ENCODE data around the gene RASSF5. TPM values are rescaled to one million over a fixed set of nuclear protein-coding genes. Genes with fewer than 3 reads are reported as not detected.

The RASSF5 gene
- total RNA-seq, 4 donors from 2014 or later = 0.77 to 5.3 (median 3.2) TPM

DNA sequence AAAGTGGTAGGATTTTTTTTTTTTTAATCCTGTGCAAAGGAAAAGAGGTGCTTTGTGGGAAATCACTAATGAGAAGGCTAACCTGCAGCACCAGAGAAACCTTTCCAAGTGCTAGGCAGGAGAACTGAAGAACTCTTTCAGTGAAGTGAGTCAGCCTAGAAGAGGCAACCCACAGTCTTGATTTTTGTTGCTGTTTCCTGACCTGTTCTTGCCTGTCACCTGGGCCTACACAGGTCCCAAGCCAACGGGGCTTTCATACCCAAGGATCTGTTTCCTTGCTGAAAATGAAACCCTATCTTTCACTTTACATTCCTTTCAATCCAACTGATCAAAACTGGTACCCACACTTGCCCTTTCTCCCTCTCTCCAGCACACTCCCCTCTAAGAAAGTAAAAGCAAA, 44.2 kb upstream of the RASSF5 start:
- intact Hi-C loops (cut with DNase I; ENCODE audit: low total_unique reads) = no loop called here
- no peaks in the 10 kb centered on the region for H3K4me1 ChIP-seq
- no peak overlapping the region for H3K4me3 ChIP-seq
- H3K36me3 ChIP-seq = no peaks in the 10 kb centered on the region
- no peak overlapping the region for H3K27ac ChIP-seq
- H3K27me3 ChIP-seq = no peaks in the 10 kb centered on the region
- no peak for DNase-seq
- H3K9me3 ChIP-seq = no peaks in the 10 kb centered on the region
- TF ChIP-seq, protein P1, sequence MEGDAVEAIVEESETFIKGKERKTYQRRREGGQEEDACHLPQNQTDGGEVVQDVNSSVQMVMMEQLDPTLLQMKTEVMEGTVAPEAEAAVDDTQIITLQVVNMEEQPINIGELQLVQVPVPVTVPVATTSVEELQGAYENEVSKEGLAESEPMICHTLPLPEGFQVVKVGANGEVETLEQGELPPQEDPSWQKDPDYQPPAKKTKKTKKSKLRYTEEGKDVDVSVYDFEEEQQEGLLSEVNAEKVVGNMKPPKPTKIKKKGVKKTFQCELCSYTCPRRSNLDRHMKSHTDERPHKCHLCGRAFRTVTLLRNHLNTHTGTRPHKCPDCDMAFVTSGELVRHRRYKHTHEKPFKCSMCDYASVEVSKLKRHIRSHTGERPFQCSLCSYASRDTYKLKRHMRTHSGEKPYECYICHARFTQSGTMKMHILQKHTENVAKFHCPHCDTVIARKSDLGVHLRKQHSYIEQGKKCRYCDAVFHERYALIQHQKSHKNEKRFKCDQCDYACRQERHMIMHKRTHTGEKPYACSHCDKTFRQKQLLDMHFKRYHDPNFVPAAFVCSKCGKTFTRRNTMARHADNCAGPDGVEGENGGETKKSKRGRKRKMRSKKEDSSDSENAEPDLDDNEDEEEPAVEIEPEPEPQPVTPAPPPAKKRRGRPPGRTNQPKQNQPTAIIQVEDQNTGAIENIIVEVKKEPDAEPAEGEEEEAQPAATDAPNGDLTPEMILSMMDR (IDR thresholded peaks at IDR 0.05) = no peak
- TF ChIP-seq POLR2A (IDR thresholded peaks at IDR 0.05) = no peak

DNA sequence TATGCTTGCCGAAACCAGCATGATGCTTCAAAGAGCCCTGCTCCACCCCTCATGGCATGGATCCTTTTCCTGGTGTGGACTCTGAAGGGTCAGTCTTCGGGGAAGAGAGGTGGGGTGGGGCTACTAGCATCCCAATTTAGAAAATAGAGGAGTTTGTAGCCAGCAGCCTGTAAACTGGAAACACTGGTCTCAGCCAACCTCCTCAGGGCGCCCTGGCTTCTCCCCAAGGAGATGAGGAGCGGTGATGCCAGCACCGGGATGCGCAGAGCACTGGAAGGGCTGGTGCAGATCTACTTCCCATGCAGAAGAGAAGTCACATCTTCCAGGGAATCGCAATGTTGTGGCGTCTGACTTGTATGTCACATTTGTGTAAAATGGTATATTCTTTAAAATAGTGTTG, 43.4 kb upstream of the RASSF5 start:
- TF ChIP-seq, protein P1 (IDR thresholded peaks at IDR 0.05) = no peak
- no peak for TF ChIP-seq POLR2A (IDR thresholded peaks at IDR 0.05)
- DNase-seq = no peak
- H3K4me3 ChIP-seq = no peak overlapping the region
- intact Hi-C loops (cut with DNase I; ENCODE audit: low total_unique reads) = no loop called here
- H3K27ac ChIP-seq = no peak overlapping the region
- H3K9me3 ChIP-seq = no peaks in the 10 kb centered on the region
- H3K4me1 ChIP-seq = no peaks in the 10 kb centered on the region
- no peaks in the 10 kb centered on the region for H3K36me3 ChIP-seq
- no peaks in the 10 kb centered on the region for H3K27me3 ChIP-seq

DNA sequence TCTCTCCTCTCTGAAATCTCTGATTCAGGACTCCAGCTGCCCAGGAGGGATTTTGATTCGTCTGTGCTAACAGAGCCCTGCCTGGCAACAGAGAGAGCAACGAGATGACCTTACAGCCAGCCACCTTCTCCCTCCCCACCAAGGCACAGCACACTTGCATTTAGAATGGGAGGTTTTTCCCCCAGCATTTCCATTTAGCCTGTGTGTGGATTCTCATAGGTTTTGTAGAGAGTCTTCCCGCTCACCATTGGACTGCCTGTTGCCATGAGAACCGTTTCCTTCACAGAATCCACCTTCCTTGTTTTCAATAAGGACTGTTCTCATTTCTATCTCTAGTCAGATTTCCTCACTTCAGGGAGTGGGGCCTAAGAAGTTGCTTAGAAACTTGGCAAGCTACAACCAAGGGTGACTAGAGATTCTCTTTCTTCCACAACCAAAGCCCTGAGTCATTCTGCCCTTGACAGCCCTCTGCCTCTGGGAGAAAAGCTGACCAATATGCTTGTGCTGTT, 42.8 kb upstream of the RASSF5 start:
- no peaks in the 10 kb centered on the region for H3K36me3 ChIP-seq
- H3K4me1 ChIP-seq = no peaks in the 10 kb centered on the region
- TF ChIP-seq, protein P1 (IDR thresholded peaks at IDR 0.05) = no peak
- TF ChIP-seq POLR2A (IDR thresholded peaks at IDR 0.05) = no peak
- no peak for DNase-seq
- no peak overlapping the region for H3K4me3 ChIP-seq
- no peak overlapping the region for H3K27ac ChIP-seq
- intact Hi-C loops (cut with DNase I; ENCODE audit: low total_unique reads) = no loop called here
- no peaks in the 10 kb centered on the region for H3K9me3 ChIP-seq
- no peaks in the 10 kb centered on the region for H3K27me3 ChIP-seq

DNA sequence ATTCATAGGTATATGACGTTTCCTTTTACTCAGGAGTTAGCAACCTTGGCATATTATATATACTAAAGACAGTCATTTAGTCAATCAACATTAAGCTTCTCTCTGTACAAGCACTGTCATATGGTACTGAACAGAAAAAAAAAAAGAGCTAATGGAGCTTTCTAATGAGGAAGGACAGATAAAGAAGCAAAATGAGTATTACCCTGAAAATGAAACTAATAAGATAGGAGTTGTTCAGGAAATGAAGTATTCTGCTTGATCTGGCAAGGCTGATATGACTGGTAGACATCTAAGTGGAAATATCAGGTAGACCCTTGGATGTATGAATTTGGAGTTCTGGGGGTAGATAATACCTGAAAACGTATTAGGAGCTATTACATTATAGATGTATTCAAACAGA, 41.4 kb upstream of the RASSF5 start:
- intact Hi-C loops (cut with DNase I; ENCODE audit: low total_unique reads) = no loop called here

DNA sequence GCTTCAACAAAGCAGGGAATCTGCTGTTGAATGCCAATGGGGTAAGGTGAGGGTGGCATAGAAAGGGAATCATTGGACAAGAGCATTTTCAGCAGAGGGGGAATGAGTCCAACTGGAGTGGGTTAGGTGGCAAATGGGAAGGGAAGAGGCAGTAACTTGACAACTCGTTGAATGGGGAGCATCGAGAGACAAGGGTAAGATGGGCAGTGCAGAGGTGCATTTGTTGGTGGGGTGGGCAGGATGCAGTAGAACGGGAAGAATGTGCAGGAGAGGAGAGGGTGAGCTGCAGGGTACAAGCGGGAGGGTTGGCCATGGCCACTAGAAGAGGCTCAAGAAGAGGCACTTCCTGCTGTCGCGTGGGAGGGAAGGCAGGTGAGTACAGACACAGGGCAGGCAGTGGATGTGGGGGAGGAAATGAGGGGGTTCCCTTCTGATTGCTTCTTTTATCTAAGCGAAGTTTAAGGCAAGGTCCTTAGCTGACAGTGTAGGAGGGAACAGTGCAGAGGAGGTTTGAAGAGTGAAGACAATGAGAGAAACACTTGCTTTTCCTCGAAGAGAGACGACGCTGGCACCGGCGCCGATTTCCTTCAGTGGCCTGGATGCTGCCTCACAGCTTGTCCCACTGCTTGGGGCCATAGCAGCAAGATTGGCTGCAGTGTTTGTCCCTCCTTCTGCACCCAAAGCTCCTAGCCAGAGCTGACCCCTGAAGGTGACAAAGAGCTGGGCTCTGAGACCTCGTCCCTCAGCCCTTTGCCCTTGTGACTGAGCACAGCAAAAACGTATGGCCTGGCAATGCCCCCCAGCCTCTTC, 40.3 kb upstream of the RASSF5 start:
- intact Hi-C loops (cut with DNase I; ENCODE audit: low total_unique reads) = no loop called here
- no peak overlapping the region for H3K27ac ChIP-seq
- no peak for TF ChIP-seq POLR2A (IDR thresholded peaks at IDR 0.05)
- TF ChIP-seq, protein P1 (IDR thresholded peaks at IDR 0.05) = no peak
- no peaks in the 10 kb centered on the region for H3K36me3 ChIP-seq
- H3K9me3 ChIP-seq = no peaks in the 10 kb centered on the region
- no peaks in the 10 kb centered on the region for H3K27me3 ChIP-seq
- no peak overlapping the region for H3K4me3 ChIP-seq
- peaks cover 0 to 8% of the 10 kb centered on the region in 2 donors for H3K4me1 ChIP-seq
- no peak for DNase-seq

More for the DNA sequence above, 41.4 kb upstream of the RASSF5 start:
- Histone ChIP-seq H3K4me1 (peaks cover 0 to 4% of the 10 kb centered on the region in 2 donors), H3K36me3 (no peaks in the 10 kb centered on the region), H3K9me3 (no peaks in the 10 kb centered on the region), H3K4me3 (no peak overlapping the region), H3K27me3 (no peaks in the 10 kb centered on the region), H3K27ac (no peak overlapping the region)
- TF ChIP-seq, protein P1 (IDR thresholded peaks at IDR 0.05) = no peak
- no peak for TF ChIP-seq POLR2A (IDR thresholded peaks at IDR 0.05)
- no peak for DNase-seq

All from uterus (tissue), 4 donors.